GM12878 (cell line): Measurements from ENCODE around the gene FUT6. TPM values are rescaled to one million over a fixed set of nuclear protein-coding genes. Genes with fewer than 3 reads are reported as not detected.
A peak's percentile ranks its signal among the peaks of the same experiment; 100 is the strongest.

Experiments used
- ATAC-seq: fragments of 200-7000 bp; cut with Tn5 transposase; 3 replicates; pipeline ENCODE4 v1.9.1; 2020; ENCODE audit warnings: mild to moderate bottlenecking, moderate library complexity
- BruUV-seq: library from RNA; stranded (reverse); fragments of 400-500 nt; replicated peaks from 2 replicates; lab custom pipeline; 2021; lab: Mats Ljungman, UMichigan
- CTCF ChIA-PET: fragments of 300-600 bp; sonication (Branson Sonifier 250); formaldehyde crosslinking; extraction: SDS; loops from one replicate; lab custom pipeline; 2021; ENCODE audit warnings: inconsistent platforms; lab: Yijun Ruan, JAX
- POLR2A ChIA-PET: fragments of 350-600 bp; formaldehyde crosslinking; extraction: SDS; loops from one replicate; lab custom pipeline; 2021; ENCODE audit warnings: inconsistent platforms; lab: Charles Lee
- RAD21 ChIA-PET: fragments of 300-600 bp; sonication (Branson Sonifier 250); formaldehyde crosslinking; loops from one replicate; lab custom pipeline; 2023; ENCODE audit warnings: antibody characterized with exemption; ENCODE audit not compliant: unreplicated experiment; lab: Charles Lee
- SMC1A ChIA-PET: fragments of 300-600 bp; sonication (Branson Sonifier 250); formaldehyde crosslinking; loops from one replicate; lab custom pipeline; 2023; ENCODE audit not compliant: unreplicated experiment, uncharacterized antibody; lab: Charles Lee
- DNase-seq: peaks from one replicate; pipeline ENCODE4 v3.0.0-alpha.2; 2011; ENCODE audit warnings: low read depth, low spot score
- FAIRE-seq: peaks from 3 replicates; lab custom pipeline; 2011; peaks lifted over from hg19 to GRCh38; lab: Jason Lieb, UNC
- H2AFZ ChIP-seq: 2 replicates; pipeline ENCODE4 v1.6.0; 2011; ENCODE audit warnings: low read depth, low read length, control low read depth; ENCODE audit not compliant: control insufficient read depth
- H3K27ac ChIP-seq: 2 replicates; pipeline ENCODE4 v1.5.1; 2011; ENCODE audit warnings: control low read depth; ENCODE audit not compliant: control insufficient read depth, insufficient read depth
- H3K27me3 ChIP-seq, 2 experiments: replicated peaks in 1 of 2; 2 replicates each; pipeline versions ENCODE4 v1.6.0 to v1.6.1; 2011; ENCODE audit warnings: low read length in 1 of 2; ENCODE audit not compliant: control insufficient read depth in 2 of 2, insufficient read depth in 2 of 2
- H3K36me3 ChIP-seq, 2 experiments: 2 replicates each; pipeline ENCODE4 v1.5.1; 2011; ENCODE audit warnings: low read length in 1 of 2; ENCODE audit not compliant: control insufficient read depth in 2 of 2, insufficient read depth in 2 of 2
- H3K4me1 ChIP-seq: 2 replicates; pipeline ENCODE4 v1.6.1; 2011; ENCODE audit warnings: mild to moderate bottlenecking, low read length, moderate library complexity, mixed read lengths; ENCODE audit not compliant: control insufficient read depth, insufficient read depth
- H3K4me2 ChIP-seq: 2 replicates; pipeline ENCODE4 v1.6.0; 2011; ENCODE audit warnings: control low read depth; ENCODE audit not compliant: control insufficient read depth, insufficient read depth
- H3K4me3 ChIP-seq: fragments of 200-600 bp; sonication (generic); 2 replicates; pipeline ENCODE4 v1.5.1; 2016
- H3K79me2 ChIP-seq: 2 replicates; pipeline ENCODE4 v1.6.0; 2011; ENCODE audit warnings: low read length; ENCODE audit not compliant: control insufficient read depth, insufficient read depth
- H3K9ac ChIP-seq: 2 replicates; pipeline ENCODE4 v1.8.0; 2011; ENCODE audit warnings: low read length, control low read depth, mixed read lengths; ENCODE audit not compliant: control insufficient read depth, insufficient read depth
- H3K9me3 ChIP-seq: replicated peaks from 3 replicates; pipeline ENCODE4 v1.5.1; 2011; ENCODE audit warnings: mild to moderate bottlenecking, low read length; ENCODE audit not compliant: control insufficient read depth, insufficient read depth
- H4K20me1 ChIP-seq: 2 replicates; pipeline ENCODE4 v1.6.0; 2011; ENCODE audit not compliant: control insufficient read depth, insufficient read depth
- ESRRA ChIP-seq: IDR thresholded peaks from 2 replicates; pipeline ENCODE4 v1.6.1; 2012; ENCODE audit warnings: mild to moderate bottlenecking, low read length, improper control_type of control experiment
- POLR2A ChIP-seq: IDR thresholded peaks from 2 replicates; pipeline ENCODE4 v1.6.1; 2011; ENCODE audit warnings: low read depth, mild to moderate bottlenecking, low read length
- POLR2AphosphoS2 ChIP-seq: IDR thresholded peaks from 2 replicates; pipeline ENCODE4 v1.6.1; 2011; ENCODE audit warnings: low read depth, mild to moderate bottlenecking, low read length, improper control_type of control experiment, moderate library complexity
- RFX5 ChIP-seq: IDR thresholded peaks from 2 replicates; pipeline ENCODE4 v1.6.1; 2011; ENCODE audit warnings: low read depth, low read length, improper control_type of control experiment
- WGBS: methylation state at CpG from one replicate; pipeline ENCODE4 v1.1.6; 2016; ENCODE audit warnings: low lambda C conversion rate; ENCODE audit not compliant: insufficient replicate concordance, insufficient coverage; ENCODE audit errors: missing lambda C conversion rate; 5-methylcytosine and 5-hydroxymethylcytosine counted together
- in situ Hi-C: fragments of 300-500 bp; cut with MboI; formaldehyde crosslinking; loops from 9 replicates; pipeline ENCODE4 v1.14.3; 2018; ENCODE audit warnings: mixed read lengths
- intact Hi-C: fragments of 100-400 bp; cut with micrococcal nuclease; formaldehyde crosslinking; loops from one replicate; pipeline ENCODE4 v1.14.2; 2022; ENCODE audit not compliant: unreplicated experiment
- polyA plus RNA-seq, 11 experiments: library from polyadenylated mRNA; depleted of rRNA in 4 of 11; unstranded in 6 of 11; stranded (reverse) in 5 of 11; fragments of >200 nt; fragmentation: Nextera tagmentation in 4 of 11; fragmentation: Illumina TruSeq in 1 of 11; extraction: Ambion mirVana in 4 of 11; extraction: Trizol in 1 of 11; gene quantifications; 1 replicate in 1 of 11; 2 replicates in 10 of 11; pipeline versions ENCODE4 v1.2.1 to v1.2.3, GENCODE V29; 2011 to 2016; ENCODE audit warnings: inconsistent platforms in 2 of 11, missing spikeins in 2 of 11, low read depth in 1 of 11
- total RNA-seq, 4 experiments: library from RNA; depleted of rRNA in 3 of 4; stranded (reverse); fragments of >200 nt in 3 of 4; fragmentation: Illumina TruSeq in 1 of 4; extraction: Trizol in 1 of 4; gene quantifications; 2 replicates each; pipeline versions ENCODE4 v1.2.1 to v1.2.3, GENCODE V29; 2013 to 2021

Gene FUT6
- total and polyA plus RNA-seq, 10 of the 15 experiments (the other 5 are each of a cell fraction or from before 2014, with no cell fraction given) = not detected

DNA sequence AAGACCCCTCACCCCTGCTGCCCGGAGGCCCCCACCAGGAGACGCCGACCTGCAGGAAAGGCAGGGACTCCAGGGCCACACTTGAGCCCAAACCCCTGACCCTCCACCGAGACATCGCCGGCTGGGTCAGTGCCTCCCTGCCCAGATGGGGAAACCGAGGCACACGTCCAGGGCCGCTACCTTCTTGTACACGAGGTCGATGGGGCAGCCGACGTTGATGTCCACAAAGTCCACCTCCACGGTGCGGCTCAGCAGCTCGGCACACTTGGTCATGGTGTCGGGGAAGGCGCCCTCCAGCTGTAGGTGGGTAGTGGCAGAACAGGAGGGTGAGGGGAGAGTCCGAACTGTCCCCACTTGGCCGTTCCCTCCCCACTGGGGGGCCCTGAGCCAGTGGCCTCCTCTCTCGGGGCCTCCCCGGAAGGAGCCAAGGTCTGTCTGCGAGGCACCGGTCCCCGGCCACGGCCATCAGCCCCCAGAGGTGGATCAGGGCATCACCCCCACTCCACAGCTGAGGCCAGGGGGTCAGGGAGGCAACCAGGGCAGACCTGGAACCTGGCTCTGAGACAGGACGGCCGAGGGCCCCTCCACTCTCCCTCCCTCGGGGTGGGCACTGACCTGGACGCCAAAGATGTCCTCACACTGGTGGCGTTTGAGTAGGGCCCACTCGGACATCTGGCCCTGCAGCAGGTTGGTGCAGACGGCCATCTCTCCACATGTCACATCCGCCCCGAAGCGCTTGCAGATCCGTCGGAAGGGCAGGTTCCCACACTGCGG, 51.9 kb downstream of the FUT6 start:
- Histone ChIP-seq H3K4me2 (no peak overlapping the region), H2AFZ (no peak overlapping the region), H3K79me2 (peaks cover 5% of the 10 kb centered on the region), H3K9ac (no peak overlapping the region), H3K9me3 (no peaks in the 10 kb centered on the region), H3K4me1 (peaks cover 3% of the 10 kb centered on the region; the same call in 1 of the 2 replicates), H3K36me3 (peaks cover 4 to 30% of the 10 kb centered on the region in 2 experiments; a peak in 3 of 4 replicates), H3K4me3 (no peak overlapping the region), H3K27ac (no peak overlapping the region), H4K20me1 (no peaks in the 10 kb centered on the region), H3K27me3 (no peaks in the 10 kb centered on the region)
- in situ Hi-C loops = no loop called here
- FAIRE-seq (no peak), ATAC-seq (no peak), DNase-seq (no peak)
- TF ChIP-seq RFX5 = no peak
- TF ChIP-seq POLR2AphosphoS2 = 0 out of 2 replicates have a peak, but pooled peaks have one; percentile 32
- ChIA-PET POLR2A (no interaction called here), RAD21 (no interaction called here), CTCF (no interaction called here), SMC1A (no interaction called here)
- intact Hi-C loops = no loop called here
- 95% methylated on average over 39 of the region's 39 CpGs for WGBS
- no TSS peak for BruUV-seq

DNA sequence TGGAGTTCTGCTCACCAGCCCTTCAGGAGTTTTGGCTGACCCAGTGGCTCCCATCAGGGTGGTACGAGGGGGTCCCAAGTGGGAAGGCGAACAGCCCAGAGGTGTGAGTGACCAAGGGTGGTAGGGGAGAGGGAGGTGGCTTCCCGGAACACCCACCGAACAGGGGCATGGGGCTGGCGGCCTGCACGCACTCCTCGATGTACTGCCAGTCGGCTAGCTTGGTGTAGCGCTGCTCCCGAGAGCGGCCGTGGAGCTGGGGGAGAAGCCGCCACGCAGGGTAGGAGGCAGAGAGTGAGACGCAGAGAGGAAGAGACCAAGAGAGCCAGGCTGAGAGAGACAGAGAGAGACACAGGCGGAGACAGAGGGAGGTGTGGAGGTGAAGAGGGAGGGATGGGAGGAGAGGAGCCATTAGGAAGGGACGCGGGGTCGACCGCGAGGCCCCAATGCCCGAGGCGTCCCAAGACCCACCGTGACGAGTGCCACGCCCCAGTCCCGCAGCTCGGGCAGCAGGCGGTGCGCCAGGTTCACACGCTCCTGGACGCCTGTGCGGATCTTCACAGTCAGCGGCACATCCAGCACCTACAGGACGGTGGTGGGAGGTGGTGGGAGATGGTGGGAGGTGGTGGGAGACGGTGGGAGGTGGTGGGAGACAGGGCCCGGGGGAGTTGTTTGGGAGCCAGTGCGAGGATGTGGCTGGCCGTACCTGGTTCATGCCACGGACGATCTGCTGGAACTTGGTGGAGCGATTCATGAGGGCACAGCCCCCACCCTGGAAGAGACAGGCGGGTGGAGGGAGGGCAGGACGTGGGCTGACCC, 52.7 kb downstream of the FUT6 start:
- no peak for FAIRE-seq
- peaks cover 4 to 30% of the 10 kb centered on the region in 2 experiments; a peak in 3 of 4 replicates for H3K36me3 ChIP-seq
- H3K27ac ChIP-seq = no peak overlapping the region
- H3K9ac ChIP-seq = no peak overlapping the region
- ChIA-PET SMC1A (no interaction called here), CTCF (no interaction called here), POLR2A (no interaction called here), RAD21 (no interaction called here)
- no TSS peak for BruUV-seq
- DNase-seq = no peak
- no peak for ATAC-seq
- H2AFZ ChIP-seq = no peak overlapping the region
- intact Hi-C loops = no loop called here
- WGBS = 91% methylated on average over 40 of the region's 44 CpGs
- no peak overlapping the region for H3K4me2 ChIP-seq
- H3K9me3 ChIP-seq = no peaks in the 10 kb centered on the region
- peaks cover 3% of the 10 kb centered on the region; the same call in 1 of the 2 replicates for H3K4me1 ChIP-seq
- TF ChIP-seq POLR2A (peak; percentile 11; the same call in 1 of the 2 replicates), ESRRA (no peak)
- in situ Hi-C loops = no loop called here
- H3K4me3 ChIP-seq = no peak overlapping the region
- peaks cover 5% of the 10 kb centered on the region for H3K79me2 ChIP-seq
- no peaks in the 10 kb centered on the region for H4K20me1 ChIP-seq
- H3K27me3 ChIP-seq = no peaks in the 10 kb centered on the region
